ENCODE data around the gene FSIP1. TPM values are rescaled to one million over a fixed set of nuclear protein-coding genes. Genes with fewer than 3 reads are reported as not detected.

FSIP1 gene
- total RNA-seq, 2 donors from 2014 or later = 0.67 to 1.7 TPM

GRCh38 chr15:39616731-39617455 lies 165.7 kb downstream of the FSIP1 start:
- DNase-seq (no peak), ATAC-seq (no peak)
- H3K9me3 ChIP-seq (ENCODE audit: control insufficient read depth, low read length, poor library complexity, severe bottlenecking) = peaks cover 2% of the 10 kb centered on the region
- Mint-ChIP-seq H3K27me3 (no peaks in the 10 kb centered on the region), H3K36me3 (ENCODE audit: low read depth) (no peaks in the 10 kb centered on the region), H3K4me1 (no peaks in the 10 kb centered on the region), H3K4me3 (no peak overlapping the region), H3K27ac (no peak overlapping the region)

GRCh38 chr15:39613861-39614260 lies 168.8 kb downstream of the FSIP1 start:
- ATAC-seq (no peak), DNase-seq (no peak)
- H3K36me3 Mint-ChIP-seq (ENCODE audit: low read depth) = no peaks in the 10 kb centered on the region
- H3K27me3 Mint-ChIP-seq = no peaks in the 10 kb centered on the region
- H3K4me3 Mint-ChIP-seq = no peak overlapping the region
- no peak overlapping the region for H3K27ac Mint-ChIP-seq
- peaks cover 9% of the 10 kb centered on the region for H3K9me3 ChIP-seq (ENCODE audit: control insufficient read depth, low read length, poor library complexity, severe bottlenecking)
- H3K4me1 Mint-ChIP-seq = no peaks in the 10 kb centered on the region

DNA sequence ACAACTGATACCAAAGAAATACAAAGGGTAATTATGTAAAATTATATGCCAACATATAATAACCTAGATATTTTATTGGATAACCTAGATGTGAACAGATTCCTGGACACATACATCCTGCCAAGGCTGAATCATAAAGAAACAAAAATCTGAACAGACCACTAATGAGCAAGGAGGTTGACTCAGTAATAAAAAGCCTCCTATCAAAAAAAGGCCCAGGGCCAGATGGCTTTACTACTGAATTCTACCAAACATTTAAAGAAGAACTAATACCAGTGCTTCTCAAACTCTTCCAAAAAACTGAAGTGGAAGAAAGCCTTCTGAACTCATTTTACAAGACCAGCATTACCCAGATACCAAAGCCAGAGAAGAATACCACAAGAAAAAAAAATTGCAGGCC lies 169.4 kb downstream of the FSIP1 start:
- Mint-ChIP-seq H3K4me3 (no peak overlapping the region), H3K4me1 (no peaks in the 10 kb centered on the region), H3K27me3 (no peaks in the 10 kb centered on the region), H3K27ac (no peak overlapping the region), H3K36me3 (ENCODE audit: low read depth) (no peaks in the 10 kb centered on the region)
- DNase-seq (no peak), ATAC-seq (no peak)
- H3K9me3 ChIP-seq (ENCODE audit: control insufficient read depth, low read length, poor library complexity, severe bottlenecking) = peaks cover 9% of the 10 kb centered on the region

DNA sequence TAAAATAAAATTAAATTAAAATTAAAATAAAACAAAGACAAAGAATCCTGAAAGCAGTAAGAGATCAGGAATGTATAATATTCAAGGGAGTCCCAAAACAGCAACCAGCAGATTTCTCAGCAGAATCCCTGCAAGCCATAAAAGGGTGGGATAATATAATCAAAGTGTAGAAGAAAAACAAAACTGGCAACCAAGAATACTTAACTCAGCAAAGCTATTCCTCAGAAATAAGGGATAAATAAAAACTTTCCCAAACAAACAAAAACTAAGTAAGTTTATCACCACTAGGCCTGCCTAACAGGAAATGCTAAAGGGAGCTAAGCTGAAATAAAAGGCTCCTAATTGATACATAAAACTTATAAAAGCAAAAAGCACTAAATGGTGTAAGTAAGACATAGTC lies 172.0 kb downstream of the FSIP1 start:
- Mint-ChIP-seq H3K27ac (no peak overlapping the region), H3K36me3 (ENCODE audit: low read depth) (no peaks in the 10 kb centered on the region), H3K4me3 (no peak overlapping the region), H3K4me1 (no peaks in the 10 kb centered on the region), H3K27me3 (no peaks in the 10 kb centered on the region)
- H3K9me3 ChIP-seq (ENCODE audit: control insufficient read depth, low read length, poor library complexity, severe bottlenecking) = peaks cover 9% of the 10 kb centered on the region
- ATAC-seq (no peak), DNase-seq (no peak)

DNA sequence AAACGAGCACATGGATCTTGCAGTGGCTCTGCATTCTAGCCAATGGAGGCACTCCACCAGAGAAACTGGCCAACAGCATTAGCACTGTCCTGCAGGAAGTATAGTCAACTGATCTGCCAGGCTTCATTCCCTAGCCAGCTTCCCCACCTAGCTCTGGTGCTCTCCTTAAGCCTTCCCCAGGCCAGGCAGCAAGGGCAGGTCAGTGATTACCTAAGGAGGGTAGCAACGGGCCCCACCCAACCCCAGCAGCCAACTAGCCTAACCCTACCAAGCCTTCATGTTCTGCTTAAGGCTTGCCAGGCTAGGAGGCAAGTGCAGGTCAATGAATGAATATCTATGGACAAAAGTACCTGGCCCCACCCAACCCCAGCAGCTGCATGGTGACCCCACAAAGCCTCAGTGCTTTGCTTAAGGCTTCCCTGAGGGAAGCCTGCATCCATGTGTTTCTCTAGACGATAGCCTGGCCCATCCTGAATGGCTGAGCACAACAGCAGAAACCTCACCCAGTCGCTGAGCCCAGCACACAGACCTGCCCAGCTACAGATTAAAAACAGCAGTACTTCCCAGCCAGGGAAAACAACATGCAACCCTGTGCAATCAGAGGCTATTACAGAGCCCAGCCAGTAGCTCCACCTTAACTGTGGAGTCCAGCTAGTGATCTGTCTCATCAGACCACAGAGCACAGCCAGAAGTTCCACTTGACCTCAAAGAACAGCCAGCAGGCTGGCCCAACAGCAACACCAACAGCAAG lies 173.3 kb downstream of the FSIP1 start:
- no peaks in the 10 kb centered on the region for H3K36me3 Mint-ChIP-seq (ENCODE audit: low read depth)

GRCh38 chr15:39608185-39609139 lies 174.2 kb downstream of the FSIP1 start:
- H3K36me3 Mint-ChIP-seq (ENCODE audit: low read depth) = no peaks in the 10 kb centered on the region
- H3K4me1 Mint-ChIP-seq = no peaks in the 10 kb centered on the region
- ATAC-seq (no peak), DNase-seq (no peak)
- H3K27ac Mint-ChIP-seq = no peak overlapping the region
- no peak overlapping the region for H3K4me3 Mint-ChIP-seq
- H3K27me3 Mint-ChIP-seq = no peaks in the 10 kb centered on the region
- H3K9me3 ChIP-seq (ENCODE audit: control insufficient read depth, low read length, poor library complexity, severe bottlenecking) = peaks cover 9% of the 10 kb centered on the region

More for the DNA sequence above, 173.3 kb downstream of the FSIP1 start:
- H3K9me3 ChIP-seq (ENCODE audit: control insufficient read depth, low read length, poor library complexity, severe bottlenecking) = peaks cover 9% of the 10 kb centered on the region
- Mint-ChIP-seq H3K27ac (no peak overlapping the region), H3K4me3 (no peak overlapping the region), H3K4me1 (no peaks in the 10 kb centered on the region), H3K27me3 (no peaks in the 10 kb centered on the region)
- no peak for ATAC-seq
- no peak for DNase-seq

DNA sequence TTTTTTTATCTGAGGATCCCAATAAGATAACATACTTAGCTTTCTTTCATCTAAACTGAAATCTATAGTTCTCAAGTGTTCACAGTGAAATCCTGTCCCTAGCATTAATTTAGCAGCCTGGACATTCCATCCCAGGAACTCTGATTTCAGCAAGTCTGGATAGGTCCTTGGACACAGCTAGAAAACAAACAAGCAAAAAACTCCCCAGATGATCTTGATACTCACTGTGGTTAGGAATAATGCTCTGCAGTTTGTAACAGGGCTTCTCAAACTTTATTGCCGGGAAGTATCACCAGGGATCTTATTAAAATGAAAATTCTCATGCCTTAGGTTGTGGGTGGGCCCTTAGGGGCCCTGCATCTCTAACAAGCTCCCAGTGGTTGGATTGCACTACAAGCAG lies 177.5 kb downstream of the FSIP1 start:
- no peak overlapping the region for H3K4me3 Mint-ChIP-seq

GRCh38 chr15:39602143-39602542 lies 180.5 kb downstream of the FSIP1 start:
- no peak for DNase-seq
- Mint-ChIP-seq H3K27me3 (no peaks in the 10 kb centered on the region), H3K4me3 (no peak overlapping the region), H3K4me1 (peaks cover 5% of the 10 kb centered on the region), H3K36me3 (ENCODE audit: low read depth) (peaks cover 4% of the 10 kb centered on the region), H3K27ac (no peak overlapping the region)
- no peaks in the 10 kb centered on the region for H3K9me3 ChIP-seq (ENCODE audit: control insufficient read depth, low read length, poor library complexity, severe bottlenecking)
- ATAC-seq = no peak

More for the DNA sequence above, 177.5 kb downstream of the FSIP1 start:
- no peak for ATAC-seq
- peaks cover 2% of the 10 kb centered on the region for H3K36me3 Mint-ChIP-seq (ENCODE audit: low read depth)
- H3K27me3 Mint-ChIP-seq = no peaks in the 10 kb centered on the region
- no peak for DNase-seq
- H3K27ac Mint-ChIP-seq = peak overlapping the region; percentile 10
- H3K9me3 ChIP-seq (ENCODE audit: control insufficient read depth, low read length, poor library complexity, severe bottlenecking) = peaks cover 3% of the 10 kb centered on the region
- no peaks in the 10 kb centered on the region for H3K4me1 Mint-ChIP-seq

- peaks cover 4% of the 10 kb centered on the region for H3K36me3 Mint-ChIP-seq (ENCODE audit: low read depth)
- peak overlapping the region; percentile 4 for H3K27ac Mint-ChIP-seq
- DNase-seq = no peak
- no peak for ATAC-seq
- no peaks in the 10 kb centered on the region for H3K27me3 Mint-ChIP-seq
- H3K4me3 Mint-ChIP-seq = no peak overlapping the region
- H3K9me3 ChIP-seq (ENCODE audit: control insufficient read depth, low read length, poor library complexity, severe bottlenecking) = no peaks in the 10 kb centered on the region
- peaks cover 7% of the 10 kb centered on the region for H3K4me1 Mint-ChIP-seq
Observed at GRCh38 chr15:39599871-39600270, 182.8 kb downstream of the FSIP1 start.

DNA sequence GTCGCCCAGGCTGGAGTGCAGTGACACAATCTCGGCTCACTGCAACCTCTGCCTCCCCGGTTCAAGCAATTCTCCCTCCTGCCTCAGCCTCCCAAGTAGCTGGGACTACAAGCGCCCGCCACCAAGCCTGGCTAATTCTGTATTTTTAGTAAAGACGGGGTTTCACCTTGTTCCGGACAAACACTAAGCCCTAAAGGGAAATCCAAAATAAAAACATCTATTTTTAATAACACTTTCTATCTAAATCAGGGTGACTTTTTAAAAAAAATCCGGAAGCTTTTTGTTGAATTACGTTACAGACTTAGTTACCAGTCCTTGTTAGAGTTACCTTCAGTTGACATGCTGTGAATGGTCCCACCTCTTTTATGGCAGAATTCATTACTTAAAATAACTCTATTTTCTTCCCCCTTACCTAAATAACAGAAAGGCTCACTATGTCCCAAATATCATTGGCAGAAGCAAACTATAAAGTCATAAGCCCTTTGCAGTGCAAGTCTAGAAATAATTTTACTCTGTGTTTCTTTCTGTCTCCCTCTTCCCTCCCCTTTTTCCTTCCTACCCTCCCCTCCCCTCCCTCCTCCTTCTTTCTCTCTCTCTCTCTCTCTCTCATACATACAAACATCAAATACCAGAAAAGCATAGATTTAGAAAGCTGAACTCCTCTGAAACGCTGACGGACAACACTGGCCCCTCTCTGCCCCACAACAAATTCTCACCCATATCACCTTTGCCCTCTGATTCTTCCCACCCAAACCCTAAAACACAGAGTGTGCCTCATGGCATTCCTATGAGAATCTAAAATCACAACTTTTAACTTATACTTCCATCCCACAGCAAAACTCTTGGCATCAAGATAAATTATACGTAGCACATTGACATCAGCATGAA lies 183.4 kb downstream of the FSIP1 start:
- H3K27ac Mint-ChIP-seq = peak overlapping the region; percentile 4
- no peaks in the 10 kb centered on the region for H3K27me3 Mint-ChIP-seq
- H3K4me1 Mint-ChIP-seq = peaks cover 7% of the 10 kb centered on the region
- H3K36me3 Mint-ChIP-seq (ENCODE audit: low read depth) = peaks cover 4% of the 10 kb centered on the region
- ATAC-seq = no peak
- DNase-seq = no peak
- H3K4me3 Mint-ChIP-seq = no peak overlapping the region
- H3K9me3 ChIP-seq (ENCODE audit: control insufficient read depth, low read length, poor library complexity, severe bottlenecking) = no peaks in the 10 kb centered on the region

- peaks cover 11% of the 10 kb centered on the region for H3K4me1 Mint-ChIP-seq
- H3K9me3 ChIP-seq (ENCODE audit: control insufficient read depth, low read length, poor library complexity, severe bottlenecking) = no peaks in the 10 kb centered on the region
- no peaks in the 10 kb centered on the region for H3K27me3 Mint-ChIP-seq
- H3K4me3 Mint-ChIP-seq = no peak overlapping the region
- no peak for ATAC-seq
- peaks cover 4% of the 10 kb centered on the region for H3K36me3 Mint-ChIP-seq (ENCODE audit: low read depth)
- DNase-seq = no peak
- H3K27ac Mint-ChIP-seq = no peak overlapping the region
Observed at GRCh38 chr15:39598186-39598850, 184.3 kb downstream of the FSIP1 start.

GRCh38 chr15:39597751-39598185 lies 184.9 kb downstream of the FSIP1 start:
- no peaks in the 10 kb centered on the region for H3K27me3 Mint-ChIP-seq
- H3K27ac Mint-ChIP-seq = no peak overlapping the region
- no peak for ATAC-seq

More at GRCh38 chr15:39597751-39598185, 184.9 kb downstream of the FSIP1 start:
- no peaks in the 10 kb centered on the region for H3K9me3 ChIP-seq (ENCODE audit: control insufficient read depth, low read length, poor library complexity, severe bottlenecking)
- Mint-ChIP-seq H3K4me1 (peaks cover 11% of the 10 kb centered on the region), H3K36me3 (ENCODE audit: low read depth) (peaks cover 4% of the 10 kb centered on the region), H3K4me3 (no peak overlapping the region)
- DNase-seq = no peak
